SK-N-SH treated with all-trans-retinoic acid at 6 μM for 48 hours (cell line): ENCODE measurements around the gene AMOTL2.

Source experiments
- ATAC-seq: fragments of 200-7000 bp; cut with Tn5 transposase; 3 replicates; pipeline ENCODE4 v1.9.1; 2020; ENCODE audit warnings: mild to moderate bottlenecking, moderate library complexity
- ARNTL ChIP-seq: fragments of 450-650 bp; formaldehyde crosslinking; IDR thresholded peaks from 2 replicates; pipeline ENCODE4 v1.5.0; 2020; ENCODE audit warnings: low read depth, mild to moderate bottlenecking, moderate library complexity, borderline replicate concordance
- CSDC2 ChIP-seq: fragments of 250-450 bp; sonication (Bioruptor Pico); IDR thresholded peaks from 2 replicates; pipeline ENCODE4 v1.5.0; 2020; ENCODE audit warnings: mild to moderate bottlenecking, moderate library complexity
- GLIS3 ChIP-seq: fragments of 250-450 bp; sonication (Bioruptor Pico); IDR thresholded peaks from 2 replicates; pipeline ENCODE4 v1.5.0; 2020; ENCODE audit warnings: mild to moderate bottlenecking, moderate library complexity
- ISL1 ChIP-seq: fragments of 250-450 bp; sonication (Bioruptor Pico); IDR thresholded peaks from 2 replicates; pipeline ENCODE4 v2.1.2; 2022; ENCODE audit warnings: mild to moderate bottlenecking, moderate library complexity
- OSR1 ChIP-seq: fragments of 250-450 bp; sonication (Bioruptor Pico); IDR thresholded peaks from 2 replicates; pipeline ENCODE4 v1.8.0; 2022; ENCODE audit warnings: moderate library complexity, mild to moderate bottlenecking, inconsistent platforms
- PPARA ChIP-seq: fragments of 250-450 bp; sonication (Bioruptor Pico); IDR thresholded peaks from 2 replicates; pipeline ENCODE4 v1.5.0; 2020; ENCODE audit warnings: mild to moderate bottlenecking, borderline replicate concordance
- RARB ChIP-seq: fragments of 250-450 bp; sonication (Bioruptor Pico); IDR thresholded peaks from 2 replicates; pipeline ENCODE4 v1.8.0; 2021; ENCODE audit warnings: mild to moderate bottlenecking, moderate library complexity
- SNAI2 ChIP-seq: fragments of 250-450 bp; sonication (Bioruptor Pico); IDR thresholded peaks from 2 replicates; pipeline ENCODE4 v1.5.0; 2020; ENCODE audit warnings: mild to moderate bottlenecking, moderate library complexity
- TCF4 ChIP-seq: fragments of 250-450 bp; sonication (Bioruptor Pico); IDR thresholded peaks from 2 replicates; pipeline ENCODE4 v1.8.0; 2021; ENCODE audit warnings: mild to moderate bottlenecking, moderate library complexity, borderline replicate concordance
- TOX ChIP-seq: fragments of 250-450 bp; sonication (Bioruptor Pico); IDR thresholded peaks from 2 replicates; pipeline ENCODE4 v1.8.0; 2021; ENCODE audit warnings: mild to moderate bottlenecking, moderate library complexity, borderline replicate concordance
- ZC3H10 ChIP-seq: fragments of 250-450 bp; sonication (Bioruptor Pico); IDR thresholded peaks from 2 replicates; pipeline ENCODE4 v1.5.1; 2021; ENCODE audit warnings: mild to moderate bottlenecking, moderate library complexity
- ZFP3 ChIP-seq: fragments of 250-450 bp; sonication (Bioruptor Pico); IDR thresholded peaks from 2 replicates; pipeline ENCODE4 v1.5.0; 2020; ENCODE audit warnings: mild to moderate bottlenecking, moderate library complexity
- ZFP30 ChIP-seq: fragments of 450-650 bp; formaldehyde crosslinking; IDR thresholded peaks from 2 replicates; pipeline ENCODE4 v1.5.0; 2022; ENCODE audit warnings: mild to moderate bottlenecking, moderate library complexity
- ZNF565 ChIP-seq: fragments of 450-650 bp; formaldehyde crosslinking; conservative IDR thresholded peaks from 2 replicates; pipeline ENCODE4 v1.5.0; 2020; ENCODE audit warnings: low read depth, mild to moderate bottlenecking, moderate library complexity
- TF ChIP-seq, protein P1 (sequence below): fragments of 250-450 bp; sonication (Bioruptor Pico); IDR thresholded peaks from 2 replicates; pipeline ENCODE4 v1.8.0; 2021; ENCODE audit warnings: low read depth, mild to moderate bottlenecking, moderate library complexity, borderline replicate concordance
- TF ChIP-seq, protein P2 (sequence below): fragments of 250-450 bp; sonication (Bioruptor Pico); IDR thresholded peaks from 2 replicates; pipeline ENCODE4 v1.5.1; 2020; ENCODE audit warnings: low read depth, mild to moderate bottlenecking, moderate library complexity
- TF ChIP-seq, protein P3 (sequence below): fragments of 250-450 bp; sonication (Bioruptor Pico); IDR thresholded peaks from 2 replicates; pipeline ENCODE4 v1.8.0; 2020; ENCODE audit warnings: mild to moderate bottlenecking, moderate library complexity, borderline replicate concordance
- TF ChIP-seq, protein P4 (sequence below): fragments of 250-450 bp; sonication (Bioruptor Pico); IDR thresholded peaks from 2 replicates; pipeline ENCODE4 v1.5.0; 2020; ENCODE audit warnings: mild to moderate bottlenecking, moderate library complexity
- TF ChIP-seq, protein P5 (sequence below): fragments of 250-450 bp; sonication (Bioruptor Pico); IDR thresholded peaks from 2 replicates; pipeline ENCODE4 v1.5.1; 2021; ENCODE audit warnings: mild to moderate bottlenecking, moderate library complexity

Gene AMOTL2

DNA sequence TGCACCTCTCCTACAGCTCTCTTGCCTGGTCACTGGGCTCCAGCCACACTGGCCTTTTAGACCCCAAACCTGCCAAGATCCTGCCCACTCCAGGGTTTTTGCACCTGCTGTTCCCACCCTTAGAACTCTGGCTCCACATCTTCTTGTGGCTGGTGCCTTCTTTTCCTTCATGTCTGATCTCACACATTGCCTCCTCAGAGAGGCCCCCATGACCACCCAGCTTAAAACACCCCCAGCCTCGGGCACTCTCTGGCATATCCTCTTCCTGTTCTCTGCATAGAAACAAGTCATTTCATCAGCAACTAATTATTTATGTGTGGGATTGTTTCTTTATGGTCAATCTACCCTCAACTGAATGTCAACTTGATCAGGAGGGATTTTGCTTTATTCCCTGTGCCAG lies 14.0 kb upstream of the AMOTL2 start:
- TF ChIP-seq ZC3H10 (no peak), OSR1 (CRISPR knock-in tag) (no peak), ARNTL (no peak), TCF4 (CRISPR knock-in tag) (no peak), ZFP3 (CRISPR knock-in tag) (no peak), RARB (CRISPR knock-in tag) (no peak), ISL1 (CRISPR knock-in tag) (no peak), TOX (CRISPR knock-in tag) (no peak), ZNF565 (CRISPR knock-in tag) (no peak), ZFP30 (no peak), CSDC2 (no peak), PPARA (CRISPR knock-in tag) (no peak)
- TF ChIP-seq, protein P1, sequence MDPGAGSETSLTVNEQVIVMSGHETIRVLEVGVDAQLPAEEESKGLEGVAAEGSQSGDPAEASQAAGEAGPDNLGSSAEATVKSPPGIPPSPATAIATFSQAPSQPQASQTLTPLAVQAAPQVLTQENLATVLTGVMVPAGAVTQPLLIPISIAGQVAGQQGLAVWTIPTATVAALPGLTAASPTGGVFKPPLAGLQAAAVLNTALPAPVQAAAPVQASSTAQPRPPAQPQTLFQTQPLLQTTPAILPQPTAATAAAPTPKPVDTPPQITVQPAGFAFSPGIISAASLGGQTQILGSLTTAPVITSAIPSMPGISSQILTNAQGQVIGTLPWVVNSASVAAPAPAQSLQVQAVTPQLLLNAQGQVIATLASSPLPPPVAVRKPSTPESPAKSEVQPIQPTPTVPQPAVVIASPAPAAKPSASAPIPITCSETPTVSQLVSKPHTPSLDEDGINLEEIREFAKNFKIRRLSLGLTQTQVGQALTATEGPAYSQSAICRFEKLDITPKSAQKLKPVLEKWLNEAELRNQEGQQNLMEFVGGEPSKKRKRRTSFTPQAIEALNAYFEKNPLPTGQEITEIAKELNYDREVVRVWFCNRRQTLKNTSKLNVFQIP (CRISPR knock-in tag), result no peak
- TF ChIP-seq, protein P2, sequence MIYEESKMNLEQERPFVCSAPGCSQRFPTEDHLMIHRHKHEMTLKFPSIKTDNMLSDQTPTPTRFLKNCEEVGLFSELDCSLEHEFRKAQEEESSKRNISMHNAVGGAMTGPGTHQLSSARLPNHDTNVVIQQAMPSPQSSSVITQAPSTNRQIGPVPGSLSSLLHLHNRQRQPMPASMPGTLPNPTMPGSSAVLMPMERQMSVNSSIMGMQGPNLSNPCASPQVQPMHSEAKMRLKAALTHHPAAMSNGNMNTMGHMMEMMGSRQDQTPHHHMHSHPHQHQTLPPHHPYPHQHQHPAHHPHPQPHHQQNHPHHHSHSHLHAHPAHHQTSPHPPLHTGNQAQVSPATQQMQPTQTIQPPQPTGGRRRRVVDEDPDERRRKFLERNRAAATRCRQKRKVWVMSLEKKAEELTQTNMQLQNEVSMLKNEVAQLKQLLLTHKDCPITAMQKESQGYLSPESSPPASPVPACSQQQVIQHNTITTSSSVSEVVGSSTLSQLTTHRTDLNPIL (CRISPR knock-in tag), result no peak
- TF ChIP-seq, protein P3, sequence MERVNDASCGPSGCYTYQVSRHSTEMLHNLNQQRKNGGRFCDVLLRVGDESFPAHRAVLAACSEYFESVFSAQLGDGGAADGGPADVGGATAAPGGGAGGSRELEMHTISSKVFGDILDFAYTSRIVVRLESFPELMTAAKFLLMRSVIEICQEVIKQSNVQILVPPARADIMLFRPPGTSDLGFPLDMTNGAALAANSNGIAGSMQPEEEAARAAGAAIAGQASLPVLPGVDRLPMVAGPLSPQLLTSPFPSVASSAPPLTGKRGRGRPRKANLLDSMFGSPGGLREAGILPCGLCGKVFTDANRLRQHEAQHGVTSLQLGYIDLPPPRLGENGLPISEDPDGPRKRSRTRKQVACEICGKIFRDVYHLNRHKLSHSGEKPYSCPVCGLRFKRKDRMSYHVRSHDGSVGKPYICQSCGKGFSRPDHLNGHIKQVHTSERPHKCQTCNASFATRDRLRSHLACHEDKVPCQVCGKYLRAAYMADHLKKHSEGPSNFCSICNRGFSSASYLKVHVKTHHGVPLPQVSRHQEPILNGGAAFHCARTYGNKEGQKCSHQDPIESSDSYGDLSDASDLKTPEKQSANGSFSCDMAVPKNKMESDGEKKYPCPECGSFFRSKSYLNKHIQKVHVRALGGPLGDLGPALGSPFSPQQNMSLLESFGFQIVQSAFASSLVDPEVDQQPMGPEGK (CRISPR knock-in tag), result no peak
- TF ChIP-seq, protein P4, sequence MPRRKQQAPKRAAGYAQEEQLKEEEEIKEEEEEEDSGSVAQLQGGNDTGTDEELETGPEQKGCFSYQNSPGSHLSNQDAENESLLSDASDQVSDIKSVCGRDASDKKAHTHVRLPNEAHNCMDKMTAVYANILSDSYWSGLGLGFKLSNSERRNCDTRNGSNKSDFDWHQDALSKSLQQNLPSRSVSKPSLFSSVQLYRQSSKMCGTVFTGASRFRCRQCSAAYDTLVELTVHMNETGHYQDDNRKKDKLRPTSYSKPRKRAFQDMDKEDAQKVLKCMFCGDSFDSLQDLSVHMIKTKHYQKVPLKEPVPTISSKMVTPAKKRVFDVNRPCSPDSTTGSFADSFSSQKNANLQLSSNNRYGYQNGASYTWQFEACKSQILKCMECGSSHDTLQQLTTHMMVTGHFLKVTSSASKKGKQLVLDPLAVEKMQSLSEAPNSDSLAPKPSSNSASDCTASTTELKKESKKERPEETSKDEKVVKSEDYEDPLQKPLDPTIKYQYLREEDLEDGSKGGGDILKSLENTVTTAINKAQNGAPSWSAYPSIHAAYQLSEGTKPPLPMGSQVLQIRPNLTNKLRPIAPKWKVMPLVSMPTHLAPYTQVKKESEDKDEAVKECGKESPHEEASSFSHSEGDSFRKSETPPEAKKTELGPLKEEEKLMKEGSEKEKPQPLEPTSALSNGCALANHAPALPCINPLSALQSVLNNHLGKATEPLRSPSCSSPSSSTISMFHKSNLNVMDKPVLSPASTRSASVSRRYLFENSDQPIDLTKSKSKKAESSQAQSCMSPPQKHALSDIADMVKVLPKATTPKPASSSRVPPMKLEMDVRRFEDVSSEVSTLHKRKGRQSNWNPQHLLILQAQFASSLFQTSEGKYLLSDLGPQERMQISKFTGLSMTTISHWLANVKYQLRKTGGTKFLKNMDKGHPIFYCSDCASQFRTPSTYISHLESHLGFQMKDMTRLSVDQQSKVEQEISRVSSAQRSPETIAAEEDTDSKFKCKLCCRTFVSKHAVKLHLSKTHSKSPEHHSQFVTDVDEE, result no peak
- TF ChIP-seq, protein P5, sequence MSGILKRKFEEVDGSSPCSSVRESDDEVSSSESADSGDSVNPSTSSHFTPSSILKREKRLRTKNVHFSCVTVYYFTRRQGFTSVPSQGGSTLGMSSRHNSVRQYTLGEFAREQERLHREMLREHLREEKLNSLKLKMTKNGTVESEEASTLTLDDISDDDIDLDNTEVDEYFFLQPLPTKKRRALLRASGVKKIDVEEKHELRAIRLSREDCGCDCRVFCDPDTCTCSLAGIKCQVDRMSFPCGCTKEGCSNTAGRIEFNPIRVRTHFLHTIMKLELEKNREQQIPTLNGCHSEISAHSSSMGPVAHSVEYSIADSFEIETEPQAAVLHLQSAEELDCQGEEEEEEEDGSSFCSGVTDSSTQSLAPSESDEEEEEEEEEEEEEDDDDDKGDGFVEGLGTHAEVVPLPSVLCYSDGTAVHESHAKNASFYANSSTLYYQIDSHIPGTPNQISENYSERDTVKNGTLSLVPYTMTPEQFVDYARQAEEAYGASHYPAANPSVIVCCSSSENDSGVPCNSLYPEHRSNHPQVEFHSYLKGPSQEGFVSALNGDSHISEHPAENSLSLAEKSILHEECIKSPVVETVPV (CRISPR knock-in tag), result no peak
- no peak for ATAC-seq

DNA sequence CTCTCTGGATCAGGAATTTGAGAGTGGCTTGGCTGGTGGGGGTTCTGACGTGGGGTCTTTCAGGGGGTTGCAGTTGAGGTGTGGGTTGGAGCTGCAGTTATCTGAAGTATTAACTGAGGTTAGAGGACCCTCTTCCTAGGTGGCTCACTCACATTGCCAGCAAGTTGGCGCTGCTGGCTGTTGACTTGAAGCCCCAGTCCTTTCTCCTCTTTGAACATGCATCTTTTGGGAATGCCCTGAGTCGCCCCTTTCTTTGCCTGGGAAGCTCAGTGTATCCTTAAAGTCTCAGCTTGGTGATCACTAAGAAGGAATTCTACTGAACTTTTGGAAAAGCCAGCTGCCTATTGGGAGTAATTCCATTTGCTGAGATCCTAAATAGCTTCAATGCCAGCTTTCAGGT lies 13.0 kb upstream of the AMOTL2 start:
- ATAC-seq, result no peak
- TF ChIP-seq ZC3H10 (no peak), RARB (CRISPR knock-in tag) (no peak), ZFP30 (no peak), GLIS3 (CRISPR knock-in tag) (no peak), CSDC2 (no peak), SNAI2 (no peak)
- TF ChIP-seq, protein P5 (CRISPR knock-in tag), result no peak
- TF ChIP-seq, protein P4, result no peak
- TF ChIP-seq, protein P3 (CRISPR knock-in tag), result no peak
- TF ChIP-seq, all 23 proteins: peak for 0
